HG03045 (cell line): ENCODE results near the gene PHF21A.

ENCODE experiments used
- ATAC-seq: cut with Tn5 transposase; IDR thresholded peaks from one replicate; pipeline ENCODE4 v1.9.1; 2021; ENCODE audit warnings: mild to moderate bottlenecking, moderate library complexity; ENCODE audit not compliant: unreplicated experiment

PHF21A gene

DNA sequence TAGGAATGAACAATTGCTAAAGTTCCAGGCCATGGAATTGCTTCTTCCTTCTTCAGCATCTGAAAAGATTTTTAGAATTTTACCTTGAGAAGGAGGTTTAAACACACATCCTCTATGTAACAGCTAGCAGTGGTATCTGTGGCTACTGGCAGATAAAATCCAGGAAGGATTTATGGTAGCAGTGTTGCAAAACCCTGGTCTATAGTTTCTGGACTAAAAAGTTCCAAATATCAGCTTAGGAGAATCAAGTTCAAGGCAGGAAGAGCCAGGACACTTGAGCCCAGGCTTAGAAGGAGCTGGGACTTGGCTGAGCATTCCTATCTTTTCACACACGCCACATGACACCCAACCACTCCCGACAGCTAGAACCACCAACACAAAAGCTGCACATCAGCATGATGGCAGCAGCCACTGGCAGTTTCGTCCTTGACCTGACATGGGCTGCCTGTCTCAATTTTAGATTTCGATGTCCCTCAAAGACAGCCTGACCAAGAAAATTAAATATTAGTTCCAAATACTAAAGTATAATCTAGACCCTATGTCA lies 184.7 kb downstream of the PHF21A start:
- ATAC-seq = no peak

DNA sequence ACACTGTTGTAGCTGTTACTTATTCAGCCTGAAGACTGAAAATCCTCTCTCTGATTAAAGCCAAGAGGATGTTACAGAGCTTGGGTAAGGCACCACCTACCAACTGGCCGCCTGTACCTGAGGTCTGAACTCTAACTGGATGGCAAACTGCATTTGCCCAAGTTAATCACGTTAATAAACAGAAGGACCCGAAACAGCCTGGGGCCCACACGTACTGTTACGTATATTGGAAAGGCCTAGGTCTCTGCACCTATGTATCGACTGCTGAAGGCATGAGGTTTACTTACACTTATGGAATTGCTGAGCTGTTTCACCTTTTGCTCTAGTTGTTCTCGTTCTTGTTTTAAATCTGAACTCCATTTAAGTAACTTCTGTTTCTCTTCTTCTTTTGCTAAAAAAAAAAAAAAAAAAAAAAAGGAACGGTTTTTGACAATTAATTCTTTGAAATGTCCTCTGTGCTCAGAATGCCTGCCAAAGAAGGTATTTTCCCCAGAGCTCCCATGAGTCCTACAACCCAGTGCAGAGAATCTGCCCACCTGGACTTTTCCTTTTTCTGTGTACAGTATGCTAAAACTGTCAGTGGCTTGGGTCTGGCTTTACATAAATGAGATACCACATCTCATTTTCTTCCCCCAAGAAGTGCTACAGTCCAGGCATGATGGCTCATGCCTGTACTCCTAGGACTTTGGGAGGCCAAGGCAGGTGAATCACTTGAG lies 185.7 kb downstream of the PHF21A start:
- ATAC-seq = no peak

DNA sequence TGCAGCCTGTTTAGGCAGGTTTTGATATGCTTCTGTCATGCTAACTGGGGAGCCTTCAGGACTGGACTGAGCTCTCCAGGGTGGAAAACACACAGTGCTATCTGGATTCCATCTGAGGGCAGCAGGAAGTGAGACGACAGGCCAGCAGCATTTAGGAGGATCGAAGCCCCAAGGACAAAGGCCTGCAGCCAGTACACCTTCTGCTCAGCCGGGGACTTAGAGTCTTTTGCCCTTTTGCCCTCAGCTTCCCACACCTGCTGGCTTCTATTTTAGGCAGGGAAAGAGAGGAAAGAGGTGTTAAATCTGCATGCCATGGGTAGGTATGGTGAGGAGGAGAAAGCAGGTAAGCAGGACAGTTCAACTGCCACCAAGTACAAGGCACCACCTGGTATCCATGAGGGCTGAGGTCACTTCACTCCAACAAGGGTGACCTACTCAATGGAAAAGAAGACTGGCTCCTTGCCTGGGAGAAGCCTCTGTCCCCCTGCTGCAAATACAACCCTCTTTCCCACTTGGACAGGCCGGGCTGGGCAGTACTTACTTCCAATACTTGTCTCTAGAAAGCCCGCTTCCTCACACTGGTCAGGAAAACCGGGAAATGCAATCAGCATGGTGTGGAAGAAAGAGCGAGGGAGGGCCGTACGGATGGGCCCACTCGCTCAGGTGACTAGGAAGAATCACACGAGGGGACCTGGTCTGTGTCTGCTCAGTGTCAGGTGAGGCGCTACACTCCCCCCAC lies 186.5 kb downstream of the PHF21A start:
- no peak for ATAC-seq

DNA sequence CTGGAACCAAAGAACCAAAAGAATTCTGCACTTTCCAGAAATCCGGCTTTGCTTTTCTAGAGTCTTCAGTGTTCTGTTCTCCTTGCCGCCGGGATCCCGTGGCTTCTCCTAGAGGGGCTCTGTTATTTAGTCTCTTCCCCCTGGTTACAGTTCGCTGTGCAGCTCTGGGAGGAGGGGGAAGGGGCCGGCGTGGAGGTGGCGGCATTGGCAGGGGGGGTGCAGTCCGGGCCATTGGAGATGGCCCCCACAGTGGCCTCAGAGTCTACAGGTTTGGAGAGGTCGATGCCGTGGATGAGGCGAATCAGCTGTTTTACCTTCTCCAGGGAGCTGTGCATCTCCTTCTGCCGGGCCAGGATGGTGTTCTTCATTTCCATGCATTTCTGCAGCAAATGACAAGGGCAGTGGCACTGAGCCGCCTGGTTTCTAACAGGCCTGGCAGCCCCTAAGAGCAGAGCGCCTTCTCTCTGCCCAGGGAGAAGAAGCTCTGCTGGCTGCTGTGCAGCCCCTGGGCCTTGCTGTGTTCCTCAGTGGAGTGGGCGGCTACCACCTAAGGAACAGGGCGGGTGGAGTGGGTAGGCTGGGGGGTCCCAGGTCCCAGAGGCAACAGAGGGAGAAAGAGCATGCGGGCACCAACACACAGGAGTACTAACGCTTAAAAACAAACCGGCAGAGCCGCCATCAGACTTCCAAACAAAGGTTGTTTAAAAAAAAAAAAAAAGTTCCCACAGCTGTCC lies 187.2 kb downstream of the PHF21A start:
- no peak for ATAC-seq

DNA sequence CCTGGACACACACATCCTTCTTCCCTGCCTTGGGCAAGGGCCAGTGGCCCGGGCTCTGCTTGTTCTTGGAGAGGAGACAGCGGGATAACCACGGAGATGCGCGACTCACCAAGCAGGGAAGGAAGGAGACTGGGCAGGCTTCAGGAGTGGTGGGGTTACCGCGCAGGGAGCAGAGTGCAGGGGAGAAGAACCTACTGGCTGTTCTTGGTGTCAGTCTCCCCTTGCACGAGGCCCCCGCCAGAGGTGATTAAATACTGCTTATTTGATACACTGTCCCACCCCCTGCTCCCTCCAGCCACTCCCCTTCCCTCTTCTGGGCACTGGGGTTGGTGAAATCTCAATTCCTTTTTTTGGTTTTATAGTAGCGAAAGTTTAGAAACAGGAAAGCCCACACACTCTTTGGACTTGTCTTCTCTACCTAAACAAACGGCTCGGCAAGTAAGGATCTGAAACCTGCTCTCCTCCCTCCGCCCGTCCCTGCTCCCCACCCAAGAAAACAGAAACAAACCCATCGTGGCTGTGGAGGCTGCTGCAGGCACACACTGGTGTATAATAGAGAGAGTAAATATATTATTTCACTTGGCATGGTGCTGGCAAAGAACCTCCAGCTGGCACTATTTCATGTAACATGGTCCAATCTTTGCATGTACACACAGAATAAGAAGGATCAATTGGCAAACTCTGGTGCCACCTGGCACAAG lies 188.0 kb downstream of the PHF21A start:
- peak; percentile 33 for ATAC-seq

DNA sequence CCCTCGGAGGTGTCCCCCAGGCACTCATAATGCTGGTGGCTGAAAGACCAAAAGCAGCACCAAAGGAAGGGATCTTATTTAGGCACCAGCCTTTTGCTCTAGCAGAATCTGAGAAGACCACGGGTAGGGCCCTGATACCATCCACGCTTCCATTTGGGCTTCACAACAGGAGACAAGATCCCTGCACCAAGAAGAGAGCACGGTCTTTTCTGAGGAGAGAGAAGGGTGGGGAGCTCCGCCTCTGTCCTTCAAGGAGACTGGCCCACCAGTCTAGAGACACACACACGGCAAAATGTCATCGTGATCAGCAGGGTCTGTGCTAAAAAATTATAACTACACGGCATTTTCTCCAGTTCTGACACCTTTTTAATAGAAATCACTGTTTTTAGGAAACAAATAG lies 189.0 kb downstream of the PHF21A start:
- ATAC-seq = no peak

DNA sequence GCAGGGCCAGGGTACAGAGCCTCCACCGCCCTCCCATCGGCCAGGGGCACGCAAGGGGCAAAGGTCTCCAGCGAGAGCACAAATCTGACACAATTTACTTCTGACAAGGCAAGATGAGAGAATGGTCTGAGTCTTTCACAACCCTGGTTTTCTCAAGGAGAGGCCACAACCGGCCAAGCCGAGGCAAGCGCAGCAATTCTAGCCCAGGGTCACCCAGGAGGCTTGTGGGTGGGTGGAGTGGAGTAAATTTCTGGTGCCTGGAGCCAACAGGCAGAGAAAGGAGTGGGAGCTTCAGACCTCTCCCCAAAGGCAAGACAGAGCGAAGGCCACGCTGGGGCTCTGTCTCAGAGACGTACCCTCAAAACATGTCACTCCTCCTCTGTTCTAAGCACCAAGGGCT lies 189.5 kb downstream of the PHF21A start:
- ATAC-seq = no peak

DNA sequence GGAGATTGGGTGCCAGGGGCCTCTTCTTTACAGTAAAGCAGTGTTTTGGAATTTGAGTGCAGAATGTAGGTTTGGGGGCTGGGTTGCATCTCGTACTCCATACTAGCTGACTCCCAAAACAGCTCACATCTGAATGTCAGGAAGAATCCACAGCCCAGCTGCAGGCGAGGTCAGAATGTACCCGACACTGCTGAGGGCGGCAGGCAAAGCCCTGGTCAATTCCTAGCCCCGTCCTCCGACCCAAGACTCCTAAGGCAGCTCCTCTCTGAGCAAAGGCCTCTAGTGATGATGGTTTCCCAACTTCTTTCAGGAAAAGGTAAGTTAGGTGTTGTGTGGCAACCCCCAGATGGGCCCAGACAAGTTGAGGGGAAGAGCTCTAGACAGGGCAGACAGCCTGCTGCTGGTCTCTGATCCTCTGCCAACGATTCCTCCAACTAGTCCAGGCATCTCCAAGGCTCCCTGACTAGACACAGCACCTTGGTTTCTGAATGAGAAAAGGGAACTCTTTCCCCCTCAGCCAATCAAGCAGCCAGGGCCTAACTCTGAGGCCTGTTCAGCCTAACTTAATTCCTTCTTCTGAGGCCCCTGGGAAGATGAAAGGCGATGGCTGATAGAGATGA lies 190.2 kb downstream of the PHF21A start:
- ATAC-seq = no peak

DNA sequence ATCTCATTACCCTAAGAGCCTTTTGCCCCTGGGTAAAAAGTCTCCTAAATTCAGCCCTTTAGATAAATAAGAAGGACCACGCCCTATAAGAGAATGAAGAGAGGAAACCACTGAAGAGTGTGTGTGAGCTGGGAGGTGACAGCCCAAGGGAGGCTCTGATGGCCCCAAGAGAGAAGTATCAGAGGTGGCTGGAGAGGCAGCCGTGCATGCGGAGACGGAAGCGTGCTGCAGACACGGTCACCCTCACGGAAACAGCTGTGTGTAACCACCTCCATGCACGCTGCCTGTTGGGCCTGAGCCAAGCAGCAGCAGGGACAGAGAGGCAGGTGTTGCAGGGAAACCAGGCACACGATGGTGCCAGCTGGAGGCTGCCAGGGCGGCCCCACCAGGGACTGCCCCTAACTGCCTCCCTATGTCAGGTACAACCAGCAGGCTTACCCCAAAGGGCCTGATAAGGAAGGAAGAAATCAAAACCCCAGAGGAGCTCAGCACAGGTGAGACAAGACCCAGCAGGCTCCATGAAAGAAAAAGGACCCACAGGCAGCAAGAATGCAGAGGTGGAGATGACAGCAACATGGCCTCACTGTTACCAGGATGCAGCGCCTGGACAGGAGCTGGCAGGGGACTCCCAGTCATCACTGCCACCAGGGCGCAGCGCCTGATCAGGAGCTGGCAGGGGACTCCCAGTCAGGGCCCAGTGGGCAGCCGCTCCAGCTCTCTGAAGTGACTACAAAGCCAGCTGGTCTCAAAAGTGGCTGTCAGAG lies 191.0 kb downstream of the PHF21A start:
- ATAC-seq = peak; percentile 87

DNA sequence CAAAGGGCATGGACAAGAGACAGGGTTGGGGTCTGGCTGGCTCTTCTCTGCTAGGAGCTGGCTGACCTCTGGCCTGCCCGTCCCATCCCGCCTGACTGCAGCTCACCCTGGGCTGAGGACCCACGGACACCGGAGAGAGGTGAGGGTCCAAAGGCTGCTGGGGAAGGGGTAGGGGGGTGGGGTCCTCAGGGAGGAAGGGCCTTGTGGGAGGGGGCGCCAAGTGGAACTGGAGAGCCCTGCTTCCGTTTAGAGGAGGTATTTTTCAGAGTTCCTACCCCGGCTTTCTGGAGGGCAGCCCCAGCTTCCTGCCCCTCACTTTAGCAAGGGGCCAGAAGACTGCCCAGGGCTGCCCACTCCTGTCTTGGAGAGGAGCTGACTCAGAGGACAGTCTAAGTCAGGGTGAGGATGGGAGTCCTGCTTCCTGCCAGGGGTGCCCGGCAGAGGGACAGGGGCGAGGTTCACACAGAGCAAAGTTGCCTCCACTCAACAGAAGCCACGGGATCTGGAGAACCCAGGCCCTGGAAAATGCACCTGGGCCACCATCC lies 191.7 kb downstream of the PHF21A start:
- peak; percentile 16 for ATAC-seq

DNA sequence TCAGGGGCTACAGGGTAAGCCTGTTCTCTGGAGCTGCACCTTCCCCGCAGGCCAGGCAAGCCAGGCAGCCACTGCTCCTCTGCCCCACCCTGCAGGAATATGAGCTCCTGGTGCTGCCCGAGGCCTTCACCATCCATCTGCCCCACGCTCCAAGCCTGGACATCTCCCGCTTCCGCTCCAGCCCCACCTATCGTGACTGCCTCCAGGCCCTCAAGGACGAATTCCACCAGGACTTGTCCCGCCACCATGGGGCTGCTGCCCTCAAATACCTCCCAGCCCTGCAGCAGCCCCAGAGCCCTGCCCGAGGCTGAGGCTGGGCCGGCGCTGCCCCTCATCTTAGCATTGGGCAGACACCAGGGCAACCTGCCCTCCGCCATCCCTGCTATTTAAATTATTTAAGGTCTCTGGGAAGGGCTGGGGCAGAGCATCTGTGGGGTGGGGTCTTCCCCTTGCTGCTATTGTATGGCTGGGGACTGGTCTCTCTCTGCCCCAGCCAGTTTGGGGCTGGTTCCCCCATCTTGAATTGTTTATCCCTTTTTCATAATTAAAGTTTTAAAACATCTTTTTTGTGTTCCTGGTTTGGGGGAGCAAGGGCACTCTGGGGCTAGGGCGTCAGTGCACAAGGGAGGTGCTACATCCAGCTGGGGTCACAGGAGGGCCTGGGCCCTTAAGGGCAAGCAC lies 192.6 kb downstream of the PHF21A start:
- ATAC-seq = no peak

DNA sequence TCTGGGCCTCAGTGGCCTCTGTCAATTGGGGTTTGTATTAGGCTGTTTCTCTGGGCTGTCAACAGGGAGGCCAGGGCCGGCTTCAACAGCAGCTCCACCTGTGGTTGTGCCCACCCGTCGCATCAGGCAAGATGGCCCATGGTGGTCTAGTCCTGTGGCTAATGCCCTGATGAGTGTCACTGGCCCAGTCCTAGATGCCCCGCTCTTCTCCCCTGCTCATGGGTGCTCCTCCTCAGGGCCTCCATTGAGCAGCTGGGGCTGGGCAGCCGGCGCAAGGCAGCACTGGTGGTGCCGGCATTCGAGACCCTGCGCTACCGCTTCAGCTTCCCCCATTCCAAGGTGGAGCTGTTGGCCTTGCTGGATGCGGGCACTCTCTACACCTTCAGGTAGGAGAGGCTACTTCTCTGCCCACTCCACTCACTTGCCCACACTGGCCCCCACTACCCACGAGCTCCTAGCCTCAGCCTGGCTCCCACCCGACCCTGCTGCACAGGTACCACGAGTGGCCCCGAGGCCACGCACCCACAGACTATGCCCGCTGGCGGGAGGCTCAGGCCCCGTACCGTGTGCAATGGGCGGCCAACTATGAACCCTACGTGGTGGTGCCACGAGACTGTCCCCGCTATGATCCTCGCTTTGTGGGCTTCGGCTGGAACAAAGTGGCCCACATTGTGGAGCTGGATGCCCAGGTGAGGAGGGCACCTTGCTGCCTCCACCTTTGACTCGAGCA lies 193.4 kb downstream of the PHF21A start:
- no peak for ATAC-seq

DNA sequence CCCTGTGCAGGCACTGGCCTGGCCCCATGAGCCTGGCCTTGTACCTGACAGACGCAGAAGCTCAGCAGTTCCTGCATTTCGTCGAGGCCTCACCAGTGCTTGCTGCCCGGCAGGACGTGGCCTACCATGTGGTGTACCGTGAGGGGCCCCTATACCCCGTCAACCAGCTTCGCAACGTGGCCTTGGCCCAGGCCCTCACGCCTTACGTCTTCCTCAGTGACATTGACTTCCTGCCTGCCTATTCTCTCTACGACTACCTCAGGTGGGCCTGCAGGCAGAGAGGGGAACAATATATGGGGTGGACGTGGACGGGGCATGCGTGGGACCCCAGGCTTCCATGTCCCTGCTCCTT lies 193.9 kb downstream of the PHF21A start:
- no peak for ATAC-seq

DNA sequence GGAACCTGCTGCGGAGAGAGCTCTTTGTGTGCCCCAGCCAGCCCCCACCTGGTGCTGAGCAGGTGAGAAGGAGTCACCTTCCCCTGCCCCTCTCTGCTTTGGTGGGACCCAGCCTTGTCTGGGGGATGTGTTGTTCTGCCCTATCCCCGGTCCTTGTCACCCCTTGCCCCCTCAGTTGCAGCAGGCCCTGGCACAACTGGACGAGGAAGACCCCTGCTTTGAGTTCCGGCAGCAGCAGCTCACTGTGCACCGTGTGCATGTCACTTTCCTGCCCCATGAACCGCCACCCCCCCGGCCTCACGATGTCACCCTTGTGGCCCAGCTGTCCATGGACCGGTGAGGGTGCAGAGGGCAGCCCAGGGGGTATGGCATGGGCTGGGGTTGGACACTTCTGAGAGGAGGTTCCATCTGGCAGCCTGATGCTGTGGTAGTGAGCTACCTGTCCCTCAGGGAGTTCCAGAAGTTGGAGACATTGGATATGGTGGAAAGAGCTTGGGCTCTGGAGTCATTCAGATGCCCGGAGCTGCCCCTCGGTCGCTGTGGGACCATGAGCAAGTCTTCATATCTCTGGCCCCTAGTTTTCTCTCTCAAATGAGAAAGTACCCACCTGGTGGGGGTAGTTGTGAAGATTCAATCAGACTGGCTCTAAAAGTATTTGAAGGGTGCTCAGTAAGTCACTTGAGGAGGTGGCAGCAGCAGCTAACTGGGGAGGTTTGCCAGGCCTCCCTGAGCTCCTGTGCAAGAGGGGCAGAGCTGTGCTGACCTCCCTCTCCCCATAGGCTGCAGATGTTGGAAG lies 194.5 kb downstream of the PHF21A start:
- no peak for ATAC-seq

DNA sequence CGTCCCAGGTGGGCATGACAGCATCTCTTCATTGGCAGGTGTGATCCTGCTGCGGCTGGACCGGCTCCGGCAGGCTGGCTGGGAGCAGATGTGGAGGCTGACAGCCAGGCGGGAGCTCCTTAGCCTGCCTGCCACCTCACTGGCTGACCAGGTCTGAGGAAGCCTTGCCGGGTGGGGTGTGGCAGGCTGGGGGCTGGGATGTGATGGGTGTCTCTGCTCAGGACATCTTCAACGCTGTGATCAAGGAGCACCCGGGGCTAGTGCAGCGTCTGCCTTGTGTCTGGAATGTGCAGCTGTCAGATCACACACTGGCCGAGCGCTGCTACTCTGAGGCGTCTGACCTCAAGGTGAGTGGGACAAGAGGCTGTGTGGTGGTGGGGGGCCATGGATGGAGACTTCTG lies 195.3 kb downstream of the PHF21A start:
- no peak for ATAC-seq

DNA sequence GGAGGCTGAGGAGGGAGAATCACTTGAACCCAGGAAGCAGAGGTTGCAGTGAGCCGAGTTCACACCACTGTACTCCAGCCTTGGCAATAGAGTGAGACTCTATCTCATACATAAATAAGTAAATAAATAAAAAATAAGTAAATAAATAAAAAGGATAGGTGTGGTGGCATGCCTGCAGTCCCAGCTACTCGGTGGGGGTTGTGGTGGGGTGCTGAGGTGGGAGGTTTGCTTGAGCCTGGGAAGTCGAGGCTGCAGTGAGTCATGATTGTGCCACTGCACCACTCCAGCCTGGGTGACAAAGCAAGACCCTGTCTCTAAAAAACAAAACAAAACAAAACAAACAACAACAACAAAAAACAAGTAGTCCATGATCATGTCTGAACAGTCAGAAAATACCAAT lies 195.7 kb downstream of the PHF21A start:
- no peak for ATAC-seq

DNA sequence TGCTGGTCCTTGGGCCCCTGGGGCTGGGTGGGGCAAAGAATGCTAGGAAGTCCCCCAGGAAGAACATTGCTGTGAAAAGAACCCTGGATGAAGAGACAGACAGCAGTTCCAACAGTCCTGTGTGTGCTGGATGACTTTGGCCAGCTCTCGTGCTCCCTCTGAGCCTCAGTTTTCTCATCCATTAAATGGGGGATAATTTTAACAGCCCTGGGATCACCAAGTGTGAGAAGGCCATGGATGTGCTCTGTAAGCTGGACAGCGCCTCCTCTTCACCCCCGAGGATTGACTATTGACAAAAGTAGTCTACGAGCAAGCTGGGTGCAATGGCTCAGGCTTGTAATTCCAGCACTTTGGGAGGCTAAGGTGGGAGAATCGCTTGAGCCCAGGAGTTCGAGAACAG lies 196.3 kb downstream of the PHF21A start:
- ATAC-seq = no peak
